Transverse colon (tissue), 4 donors: ENCODE data around the gene VPS13A.

Source experiments
- CTCF ChIP-seq, 5 experiments: fragments of 200-600 bp in 3 of 5; fragments of 450-650 bp in 2 of 5; sonication (generic) in 3 of 5; IDR thresholded peaks; 1 replicate in 2 of 5; 2 replicates in 3 of 5; pipeline ENCODE4 v1.5.1; 2016 to 2017; ENCODE audit warnings: antibody characterized with exemption in 5 of 5, inconsistent platforms in 3 of 5, mild to moderate bottlenecking in 2 of 5, moderate library complexity in 1 of 5
- POLR2AphosphoS5 ChIP-seq, 3 donors: sonication (generic); formaldehyde crosslinking; IDR thresholded peaks; one replicate each; pipeline ENCODE4 v1.6.1; 2016; ENCODE audit warnings: antibody characterized with exemption in 3 of 3

- TF ChIP-seq POLR2AphosphoS5 (IDR thresholded peaks at IDR 0.05) (no peak), CTCF (IDR thresholded peaks at IDR 0.05) (no peak)
These were observed 198.7 kb downstream of the VPS13A start for GRCh38 chr9:77375956-77376532.
